Measurements from ENCODE around the gene ILF3. TPM values are rescaled to one million over a fixed set of nuclear protein-coding genes. Genes with fewer than 3 reads are reported as not detected.

The ILF3 gene
- total RNA-seq, 1 experiment from 2014 or later = 430 TPM

DNA sequence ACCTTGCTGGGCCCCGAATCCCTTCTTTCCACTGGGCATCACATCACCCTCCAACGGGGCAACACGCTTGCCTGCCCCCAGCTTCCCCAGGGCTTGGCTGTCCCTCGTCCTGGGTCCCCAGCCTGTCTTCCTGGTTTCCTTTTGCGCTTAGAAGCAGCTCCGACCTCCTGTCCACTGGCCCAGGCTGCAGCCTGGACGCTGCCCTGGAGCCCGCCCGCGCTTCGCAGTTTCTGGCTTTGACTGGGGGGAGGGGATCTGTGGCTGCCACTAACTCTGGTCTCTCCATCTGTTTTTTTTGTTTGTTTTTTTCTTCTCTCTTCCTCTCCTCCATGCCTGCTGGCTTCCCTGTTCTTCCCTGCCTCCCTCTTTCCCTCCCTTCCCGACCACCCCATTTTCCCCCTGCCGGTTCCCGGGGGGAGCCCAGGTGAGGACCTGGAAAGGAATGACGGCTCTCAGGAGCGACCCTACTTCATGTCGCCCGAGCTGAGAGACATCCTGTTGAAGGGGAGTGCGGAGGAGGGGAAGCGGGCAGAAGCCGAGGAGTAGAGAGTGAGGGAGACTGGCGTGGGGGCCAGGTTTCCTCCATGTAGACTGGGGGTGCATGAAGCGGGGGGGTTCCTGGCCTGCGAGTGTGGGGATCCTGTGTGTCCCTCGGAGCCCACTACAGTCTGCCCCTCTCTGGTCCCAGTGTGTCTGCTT is 11.5 kb upstream of the ILF3 start:
- no peak overlapping the region for H2AFZ ChIP-seq (ENCODE audit: low read depth, low read length, poor library complexity, severe bottlenecking)
- no peak overlapping the region for H3K9ac ChIP-seq (ENCODE audit: low read length)
- CTCF ChIA-PET = interaction anchor here (2.9 to 5.7 kb wide), 2 partner anchors 61 to 159 kb away, joined by 14 to 114 read pairs; no protein-coding TSS in a partner anchor
- H3K4me2 ChIP-seq (ENCODE audit: low read length) = no peak overlapping the region
- RAD21 ChIA-PET (ENCODE audit: low non-redundant PET in 1 of 2, low total read pairs in 2 of 2, uncharacterized antibody in 2 of 2, unreplicated experiment in 2 of 2) = no interaction called here
- peaks cover 5 to 13% of the 10 kb centered on the region in 2 experiments; a peak in 3 of 4 replicates for H3K4me1 ChIP-seq (ENCODE audit: control insufficient read depth in 1 of 2, insufficient read depth in 2 of 2, low read length in 2 of 2)
- POLR2A ChIA-PET = no interaction called here
- no TSS peak for BruUV-seq (replicated peaks)
- TF ChIP-seq, protein P1, sequence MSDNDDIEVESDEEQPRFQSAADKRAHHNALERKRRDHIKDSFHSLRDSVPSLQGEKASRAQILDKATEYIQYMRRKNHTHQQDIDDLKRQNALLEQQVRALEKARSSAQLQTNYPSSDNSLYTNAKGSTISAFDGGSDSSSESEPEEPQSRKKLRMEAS (IDR thresholded peaks at IDR 0.05) = no peak
- TF ChIP-seq TCF7L2 (IDR thresholded peaks at IDR 0.05; ENCODE audit: borderline replicate concordance, extremely low read depth, insufficient read depth, insufficient read length) = no peak
- no peak for TF ChIP-seq EZH2 (IDR thresholded peaks at IDR 0.05)
- no peak for TF ChIP-seq CEBPB (IDR thresholded peaks at IDR 0.05; ENCODE audit: low read depth)
- DNase-seq (ENCODE audit: low read depth, low spot score) (no peak), ATAC-seq (no peak)
- H4K20me1 ChIP-seq (ENCODE audit: insufficient read depth) = no peaks in the 10 kb centered on the region
- H3K79me2 ChIP-seq (ENCODE audit: insufficient read depth, low read length) = no peaks in the 10 kb centered on the region
- H3K27me3 ChIP-seq (ENCODE audit: insufficient read depth, low read length) = no peaks in the 10 kb centered on the region
- H3K27ac ChIP-seq (ENCODE audit: low read depth, low read length) = no peak overlapping the region
- H3K36me3 ChIP-seq (ENCODE audit: control insufficient read depth in 1 of 2, insufficient read depth in 2 of 2, low read length in 2 of 2) = peaks cover 9 to 23% of the 10 kb centered on the region in 2 experiments; a peak in 3 of 4 replicates
- no peak overlapping the region for H3K4me3 ChIP-seq (replicated peaks in 1 of 2; ENCODE audit: low read depth in 1 of 2, low read length in 2 of 2)
- no peaks in the 10 kb centered on the region for H3K9me2 ChIP-seq (ENCODE audit: insufficient read depth)
- no peaks in the 10 kb centered on the region for H3K9me3 ChIP-seq (ENCODE audit: control insufficient read depth in 1 of 2, insufficient read depth in 1 of 2, low read depth in 1 of 2, low read length in 2 of 2)
- intact Hi-C loops (cut with micrococcal nuclease) = no loop called here

DNA sequence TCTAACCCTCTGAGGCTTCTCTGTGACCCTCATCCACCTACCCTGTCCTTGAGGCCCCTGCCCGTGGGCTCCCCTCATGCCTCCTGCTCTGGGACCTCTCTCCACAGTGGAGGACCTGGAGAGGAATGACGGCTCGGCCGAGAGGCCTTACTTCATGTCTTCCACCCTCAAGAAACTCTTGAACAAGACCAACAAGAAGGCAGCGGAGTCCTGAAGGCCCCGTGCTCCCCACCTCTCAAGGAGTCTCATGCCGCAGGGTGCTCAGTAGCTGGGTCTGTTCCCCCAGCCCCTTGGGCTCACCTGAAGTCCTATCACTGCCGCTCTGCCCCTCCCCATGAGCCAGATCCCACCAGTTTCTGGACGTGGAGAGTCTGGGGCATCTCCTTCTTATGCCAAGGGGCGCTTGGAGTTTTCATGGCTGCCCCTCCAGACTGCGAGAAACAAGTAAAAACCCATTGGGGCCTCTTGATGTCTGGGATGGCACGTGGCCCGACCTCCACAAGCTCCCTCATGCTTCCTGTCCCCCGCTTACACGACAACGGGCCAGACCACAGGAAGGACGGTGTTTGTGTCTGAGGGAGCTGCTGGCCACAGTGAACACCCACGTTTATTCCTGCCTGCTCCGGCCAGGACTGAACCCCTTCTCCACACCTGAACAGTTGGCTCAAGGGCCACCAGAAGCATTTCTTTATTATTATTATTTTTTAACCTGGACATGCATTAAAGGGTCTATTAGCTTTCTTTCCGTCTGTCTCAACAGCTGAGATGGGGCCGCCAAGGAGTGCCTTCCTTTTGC is 10.8 kb upstream of the ILF3 start:
- Histone ChIP-seq H2AFZ (ENCODE audit: low read depth, low read length, poor library complexity, severe bottlenecking) (no peak overlapping the region), H3K9ac (ENCODE audit: low read length) (no peak overlapping the region), H3K9me3 (ENCODE audit: control insufficient read depth in 1 of 2, insufficient read depth in 1 of 2, low read depth in 1 of 2, low read length in 2 of 2) (no peaks in the 10 kb centered on the region), H3K27ac (ENCODE audit: low read depth, low read length) (no peak overlapping the region), H4K20me1 (ENCODE audit: insufficient read depth) (no peaks in the 10 kb centered on the region), H3K79me2 (ENCODE audit: insufficient read depth, low read length) (no peaks in the 10 kb centered on the region), H3K27me3 (ENCODE audit: insufficient read depth, low read length) (no peaks in the 10 kb centered on the region), H3K9me2 (ENCODE audit: insufficient read depth) (no peaks in the 10 kb centered on the region), H3K4me1 (ENCODE audit: control insufficient read depth in 1 of 2, insufficient read depth in 2 of 2, low read length in 2 of 2) (peaks cover 5 to 13% of the 10 kb centered on the region in 2 experiments; a peak in 3 of 4 replicates), H3K4me2 (ENCODE audit: low read length) (no peak overlapping the region), H3K4me3 (replicated peaks in 1 of 2; ENCODE audit: low read depth in 1 of 2, low read length in 2 of 2) (no peak overlapping the region), H3K36me3 (ENCODE audit: control insufficient read depth in 1 of 2, insufficient read depth in 2 of 2, low read length in 2 of 2) (peaks cover 3 to 16% of the 10 kb centered on the region in 2 experiments; a peak in 2 of 4 replicates)
- TF ChIP-seq, protein P2, sequence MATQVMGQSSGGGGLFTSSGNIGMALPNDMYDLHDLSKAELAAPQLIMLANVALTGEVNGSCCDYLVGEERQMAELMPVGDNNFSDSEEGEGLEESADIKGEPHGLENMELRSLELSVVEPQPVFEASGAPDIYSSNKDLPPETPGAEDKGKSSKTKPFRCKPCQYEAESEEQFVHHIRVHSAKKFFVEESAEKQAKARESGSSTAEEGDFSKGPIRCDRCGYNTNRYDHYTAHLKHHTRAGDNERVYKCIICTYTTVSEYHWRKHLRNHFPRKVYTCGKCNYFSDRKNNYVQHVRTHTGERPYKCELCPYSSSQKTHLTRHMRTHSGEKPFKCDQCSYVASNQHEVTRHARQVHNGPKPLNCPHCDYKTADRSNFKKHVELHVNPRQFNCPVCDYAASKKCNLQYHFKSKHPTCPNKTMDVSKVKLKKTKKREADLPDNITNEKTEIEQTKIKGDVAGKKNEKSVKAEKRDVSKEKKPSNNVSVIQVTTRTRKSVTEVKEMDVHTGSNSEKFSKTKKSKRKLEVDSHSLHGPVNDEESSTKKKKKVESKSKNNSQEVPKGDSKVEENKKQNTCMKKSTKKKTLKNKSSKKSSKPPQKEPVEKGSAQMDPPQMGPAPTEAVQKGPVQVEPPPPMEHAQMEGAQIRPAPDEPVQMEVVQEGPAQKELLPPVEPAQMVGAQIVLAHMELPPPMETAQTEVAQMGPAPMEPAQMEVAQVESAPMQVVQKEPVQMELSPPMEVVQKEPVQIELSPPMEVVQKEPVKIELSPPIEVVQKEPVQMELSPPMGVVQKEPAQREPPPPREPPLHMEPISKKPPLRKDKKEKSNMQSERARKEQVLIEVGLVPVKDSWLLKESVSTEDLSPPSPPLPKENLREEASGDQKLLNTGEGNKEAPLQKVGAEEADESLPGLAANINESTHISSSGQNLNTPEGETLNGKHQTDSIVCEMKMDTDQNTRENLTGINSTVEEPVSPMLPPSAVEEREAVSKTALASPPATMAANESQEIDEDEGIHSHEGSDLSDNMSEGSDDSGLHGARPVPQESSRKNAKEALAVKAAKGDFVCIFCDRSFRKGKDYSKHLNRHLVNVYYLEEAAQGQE (IDR thresholded peaks at IDR 0.05; ENCODE audit: low read depth) = no peak
- TF ChIP-seq SRF (IDR thresholded peaks at IDR 0.05; ENCODE audit: low read depth) (no peak), ZNF274 (IDR thresholded peaks at IDR 0.05; ENCODE audit: low read depth, low read length) (no peak)
- TF ChIP-seq, protein P3, sequence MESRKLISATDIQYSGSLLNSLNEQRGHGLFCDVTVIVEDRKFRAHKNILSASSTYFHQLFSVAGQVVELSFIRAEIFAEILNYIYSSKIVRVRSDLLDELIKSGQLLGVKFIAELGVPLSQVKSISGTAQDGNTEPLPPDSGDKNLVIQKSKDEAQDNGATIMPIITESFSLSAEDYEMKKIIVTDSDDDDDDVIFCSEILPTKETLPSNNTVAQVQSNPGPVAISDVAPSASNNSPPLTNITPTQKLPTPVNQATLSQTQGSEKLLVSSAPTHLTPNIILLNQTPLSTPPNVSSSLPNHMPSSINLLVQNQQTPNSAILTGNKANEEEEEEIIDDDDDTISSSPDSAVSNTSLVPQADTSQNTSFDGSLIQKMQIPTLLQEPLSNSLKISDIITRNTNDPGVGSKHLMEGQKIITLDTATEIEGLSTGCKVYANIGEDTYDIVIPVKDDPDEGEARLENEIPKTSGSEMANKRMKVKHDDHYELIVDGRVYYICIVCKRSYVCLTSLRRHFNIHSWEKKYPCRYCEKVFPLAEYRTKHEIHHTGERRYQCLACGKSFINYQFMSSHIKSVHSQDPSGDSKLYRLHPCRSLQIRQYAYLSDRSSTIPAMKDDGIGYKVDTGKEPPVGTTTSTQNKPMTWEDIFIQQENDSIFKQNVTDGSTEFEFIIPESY (IDR thresholded peaks at IDR 0.05; ENCODE audit: extremely low read depth, insufficient replicate concordance, low read length) = no peak
- POLR2A ChIA-PET = interaction anchor here (1.7 kb wide), 1 partner anchor 57 kb away, joined by 4 read pairs; no protein-coding TSS in a partner anchor
- RAD21 ChIA-PET (ENCODE audit: low non-redundant PET in 1 of 2, low total read pairs in 2 of 2, uncharacterized antibody in 2 of 2, unreplicated experiment in 2 of 2) = interaction anchor here (2.3 to 4.0 kb wide), 2 partner anchors 62 kb away, joined by 26 to 31 read pairs; no protein-coding TSS in a partner anchor
- intact Hi-C loops (cut with micrococcal nuclease) = no loop called here
- no TSS peak for BruUV-seq (replicated peaks)
- no peak for ATAC-seq
- CTCF ChIA-PET = interaction anchor here (1.8 to 5.7 kb wide), 4 partner anchors 42 to 160 kb away, joined by 6 to 114 read pairs (median 12); no protein-coding TSS in a partner anchor
- DNase-seq (ENCODE audit: low read depth, low spot score) = no peak
